WTC11 (cell line): ENCODE measurements around the gene MCEMP1.

ENCODE experiments used
- AFF4 ChIP-seq: sonication (generic); formaldehyde crosslinking; IDR thresholded peaks from 2 replicates; pipeline ENCODE4 v1.8.1; 2023; ENCODE audit warnings: mild to moderate bottlenecking, missing genetic modification reagents, borderline replicate concordance
- AR ChIP-seq: fragments of 250-450 bp; sonication (Bioruptor Pico); IDR thresholded peaks from 2 replicates; pipeline ENCODE4 v1.9.0; 2021; ENCODE audit warnings: mild to moderate bottlenecking
- ESRRA ChIP-seq: sonication (generic); formaldehyde crosslinking; IDR thresholded peaks from 2 replicates; pipeline ENCODE4 v1.8.1; 2022; ENCODE audit warnings: mild to moderate bottlenecking, missing genetic modification reagents, borderline replicate concordance
- GTF2I ChIP-seq: fragments of 250-450 bp; sonication (Bioruptor Pico); conservative IDR thresholded peaks from 2 replicates; pipeline ENCODE4 v1.4.0; 2021; ENCODE audit warnings: mild to moderate bottlenecking
- JUN ChIP-seq: sonication (generic); formaldehyde crosslinking; IDR thresholded peaks from 2 replicates; pipeline ENCODE4 v1.8.0; 2023; ENCODE audit warnings: mild to moderate bottlenecking, missing genetic modification reagents
- RELA ChIP-seq: sonication (generic); formaldehyde crosslinking; IDR thresholded peaks from 2 replicates; pipeline ENCODE4 v1.8.1; 2022; ENCODE audit warnings: missing genetic modification reagents, mild to moderate bottlenecking, borderline replicate concordance
- USF2 ChIP-seq: sonication (generic); formaldehyde crosslinking; IDR thresholded peaks from 2 replicates; pipeline ENCODE4 v1.8.1; 2023; ENCODE audit warnings: mild to moderate bottlenecking, missing genetic modification reagents, moderate library complexity
- TF ChIP-seq, protein P1 (sequence below): fragments of 200-600 bp; IDR thresholded peaks from 2 replicates; pipeline ENCODE4 v1.8.0; 2022; ENCODE audit warnings: antibody characterized with exemption
- TF ChIP-seq, protein P2 (sequence below): sonication (generic); formaldehyde crosslinking; IDR thresholded peaks from 2 replicates; pipeline ENCODE4 v1.8.0; 2023; ENCODE audit warnings: missing genetic modification reagents
- TF ChIP-seq, protein P3 (sequence below): sonication (generic); formaldehyde crosslinking; IDR thresholded peaks from 2 replicates; pipeline ENCODE4 v1.8.1; 2022; ENCODE audit warnings: low read depth, missing genetic modification reagents, borderline replicate concordance

DNA sequence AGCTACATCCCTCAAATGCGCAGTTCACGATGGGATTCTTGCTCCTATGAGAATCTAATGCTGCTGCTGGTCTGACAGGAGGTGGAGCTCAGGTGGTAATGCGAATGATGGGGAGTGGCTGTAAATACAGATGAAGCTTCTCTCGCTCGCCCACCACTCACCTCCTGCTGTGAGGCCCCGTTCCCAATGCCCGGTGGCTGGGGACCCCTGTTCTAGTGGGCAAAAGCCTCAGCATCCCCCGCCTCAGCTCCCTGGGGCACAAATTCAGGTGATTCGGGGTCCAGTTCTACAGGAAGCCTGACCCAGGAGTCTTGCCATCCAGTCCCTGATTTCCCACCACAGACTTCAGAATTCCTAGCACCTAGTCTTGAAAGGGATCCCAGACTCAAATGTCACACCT, 4.4 kb upstream of the MCEMP1 start:
- no peak for TF ChIP-seq USF2 (CRISPR knock-in tag)
- TF ChIP-seq, protein P1, sequence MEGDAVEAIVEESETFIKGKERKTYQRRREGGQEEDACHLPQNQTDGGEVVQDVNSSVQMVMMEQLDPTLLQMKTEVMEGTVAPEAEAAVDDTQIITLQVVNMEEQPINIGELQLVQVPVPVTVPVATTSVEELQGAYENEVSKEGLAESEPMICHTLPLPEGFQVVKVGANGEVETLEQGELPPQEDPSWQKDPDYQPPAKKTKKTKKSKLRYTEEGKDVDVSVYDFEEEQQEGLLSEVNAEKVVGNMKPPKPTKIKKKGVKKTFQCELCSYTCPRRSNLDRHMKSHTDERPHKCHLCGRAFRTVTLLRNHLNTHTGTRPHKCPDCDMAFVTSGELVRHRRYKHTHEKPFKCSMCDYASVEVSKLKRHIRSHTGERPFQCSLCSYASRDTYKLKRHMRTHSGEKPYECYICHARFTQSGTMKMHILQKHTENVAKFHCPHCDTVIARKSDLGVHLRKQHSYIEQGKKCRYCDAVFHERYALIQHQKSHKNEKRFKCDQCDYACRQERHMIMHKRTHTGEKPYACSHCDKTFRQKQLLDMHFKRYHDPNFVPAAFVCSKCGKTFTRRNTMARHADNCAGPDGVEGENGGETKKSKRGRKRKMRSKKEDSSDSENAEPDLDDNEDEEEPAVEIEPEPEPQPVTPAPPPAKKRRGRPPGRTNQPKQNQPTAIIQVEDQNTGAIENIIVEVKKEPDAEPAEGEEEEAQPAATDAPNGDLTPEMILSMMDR = no peak
- TF ChIP-seq, protein P2, sequence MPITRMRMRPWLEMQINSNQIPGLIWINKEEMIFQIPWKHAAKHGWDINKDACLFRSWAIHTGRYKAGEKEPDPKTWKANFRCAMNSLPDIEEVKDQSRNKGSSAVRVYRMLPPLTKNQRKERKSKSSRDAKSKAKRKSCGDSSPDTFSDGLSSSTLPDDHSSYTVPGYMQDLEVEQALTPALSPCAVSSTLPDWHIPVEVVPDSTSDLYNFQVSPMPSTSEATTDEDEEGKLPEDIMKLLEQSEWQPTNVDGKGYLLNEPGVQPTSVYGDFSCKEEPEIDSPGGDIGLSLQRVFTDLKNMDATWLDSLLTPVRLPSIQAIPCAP (CRISPR knock-in tag) = no peak
- no peak for TF ChIP-seq GTF2I (CRISPR knock-in tag)
- TF ChIP-seq, protein P3, sequence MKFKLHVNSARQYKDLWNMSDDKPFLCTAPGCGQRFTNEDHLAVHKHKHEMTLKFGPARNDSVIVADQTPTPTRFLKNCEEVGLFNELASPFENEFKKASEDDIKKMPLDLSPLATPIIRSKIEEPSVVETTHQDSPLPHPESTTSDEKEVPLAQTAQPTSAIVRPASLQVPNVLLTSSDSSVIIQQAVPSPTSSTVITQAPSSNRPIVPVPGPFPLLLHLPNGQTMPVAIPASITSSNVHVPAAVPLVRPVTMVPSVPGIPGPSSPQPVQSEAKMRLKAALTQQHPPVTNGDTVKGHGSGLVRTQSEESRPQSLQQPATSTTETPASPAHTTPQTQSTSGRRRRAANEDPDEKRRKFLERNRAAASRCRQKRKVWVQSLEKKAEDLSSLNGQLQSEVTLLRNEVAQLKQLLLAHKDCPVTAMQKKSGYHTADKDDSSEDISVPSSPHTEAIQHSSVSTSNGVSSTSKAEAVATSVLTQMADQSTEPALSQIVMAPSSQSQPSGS (CRISPR knock-in tag) = no peak
- TF ChIP-seq AFF4 (CRISPR knock-in tag) = no peak
- no peak for TF ChIP-seq ESRRA (CRISPR knock-in tag)
- TF ChIP-seq JUN = no peak
- no peak for TF ChIP-seq AR (CRISPR knock-in tag)
- no peak for TF ChIP-seq RELA (CRISPR knock-in tag)
